HPDE6-E6E7 (cell line): Measurements from ENCODE around the gene ECPAS.
"Not testable (repeated sequence)": the region's sequence is repeated elsewhere in the genome, so short reads cannot be mapped to it uniquely, and the experiment has no call there.

Experiments
- DNase-seq: peaks from one replicate; pipeline ENCODE4 v3.0.0; 2011; ENCODE audit warnings: missing footprints; ENCODE audit errors: extremely low spot score

The ECPAS gene

GRCh38 chr9:111467778-111468367, 16.3 kb downstream of the ECPAS start:
- no peak for DNase-seq

- DNase-seq: no peak
These were observed 21.1 kb downstream of the ECPAS start for GRCh38 chr9:111463048-111463447.

GRCh38 chr9:111458139-111459009, 25.8 kb downstream of the ECPAS start:
- no peak for DNase-seq

DNA sequence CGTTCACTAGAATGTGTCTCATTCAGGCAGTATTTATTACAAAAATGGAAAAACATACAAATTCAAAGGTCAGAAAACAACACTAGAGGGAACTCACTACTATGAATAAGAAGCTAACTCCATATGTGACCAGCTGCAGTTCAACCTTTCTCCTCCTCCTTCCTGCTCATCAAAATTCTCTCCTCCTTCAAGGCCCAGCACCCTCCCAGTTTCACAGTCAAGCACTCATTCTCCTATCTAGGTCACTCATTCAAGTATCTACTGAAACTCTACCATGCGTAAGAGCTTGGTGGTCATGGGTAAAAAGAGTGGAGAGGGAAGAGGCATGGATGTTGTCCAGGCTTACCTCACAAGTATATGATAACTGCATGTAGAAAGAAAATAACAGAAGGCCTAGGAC, 27.7 kb downstream of the ECPAS start:
- DNase-seq: no peak

- DNase-seq: no peak
These were observed 28.5 kb downstream of the ECPAS start for GRCh38 chr9:111455638-111456037.

GRCh38 chr9:111454751-111455150, 29.4 kb downstream of the ECPAS start:
- no peak for DNase-seq

GRCh38 chr9:111451570-111451969, 32.6 kb downstream of the ECPAS start:
- DNase-seq: no peak

DNA sequence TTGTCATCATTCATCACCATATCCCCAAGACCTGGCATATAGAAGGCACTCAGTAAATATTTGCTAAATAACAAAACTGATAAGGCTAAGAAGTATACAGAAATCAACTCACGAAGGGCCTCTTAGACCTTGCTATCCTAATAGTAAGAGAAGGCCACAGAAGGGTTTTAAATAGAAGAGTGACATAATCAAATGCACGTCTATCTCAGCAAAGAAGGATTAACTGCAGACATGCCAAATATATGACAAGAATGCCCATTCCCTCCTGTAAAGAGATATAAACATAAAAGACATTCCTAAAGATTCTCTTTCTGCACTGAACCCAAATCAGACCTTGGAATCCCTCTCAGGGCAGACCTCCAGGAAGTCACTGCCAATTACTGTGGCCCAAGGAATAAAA, 34.1 kb downstream of the ECPAS start:
- no peak for DNase-seq

DNA sequence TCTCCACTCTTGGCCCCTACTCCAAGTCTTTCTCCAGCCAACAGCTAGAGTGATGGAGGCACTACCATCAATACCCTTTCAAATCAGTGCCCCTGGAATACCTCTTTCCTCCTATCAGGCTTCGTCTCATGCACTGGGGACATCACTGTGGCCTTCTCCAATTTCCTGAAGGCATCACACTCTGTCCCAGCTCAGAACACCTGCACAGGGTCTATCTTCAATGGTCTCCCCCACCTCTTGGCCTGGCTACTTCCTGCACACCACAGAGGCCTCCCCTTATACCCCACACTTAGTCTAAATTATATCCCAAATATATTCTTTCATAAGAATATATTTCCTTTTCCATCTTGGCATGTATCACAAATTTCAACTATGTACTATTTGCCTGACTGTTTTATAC, 34.5 kb downstream of the ECPAS start:
- DNase-seq: no peak

DNA sequence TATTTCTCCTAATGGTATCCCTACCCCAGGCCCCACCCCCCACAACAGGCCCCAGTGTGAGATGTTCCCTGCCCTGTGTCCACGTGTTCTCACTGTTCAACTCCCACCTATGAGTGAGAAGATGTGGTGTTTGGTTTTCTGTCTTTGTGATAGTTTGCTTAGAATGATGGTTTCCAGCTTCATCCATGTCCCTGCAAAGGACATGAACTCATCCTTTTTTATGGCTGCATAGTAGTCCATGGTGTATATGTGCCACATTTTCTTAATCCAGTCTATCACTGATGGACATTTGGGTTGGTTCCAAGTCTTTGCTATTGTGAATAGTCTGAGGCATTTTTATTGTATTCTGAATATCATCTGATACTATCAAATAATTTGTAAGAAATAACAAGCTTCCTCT, 38.4 kb downstream of the ECPAS start:
- DNase-seq: not testable (repeated sequence)

GRCh38 chr9:111443454-111443853, 40.7 kb downstream of the ECPAS start:
- DNase-seq: no peak

- DNase-seq: no peak
These were observed 41.7 kb downstream of the ECPAS start for GRCh38 chr9:111442360-111443027.

DNA sequence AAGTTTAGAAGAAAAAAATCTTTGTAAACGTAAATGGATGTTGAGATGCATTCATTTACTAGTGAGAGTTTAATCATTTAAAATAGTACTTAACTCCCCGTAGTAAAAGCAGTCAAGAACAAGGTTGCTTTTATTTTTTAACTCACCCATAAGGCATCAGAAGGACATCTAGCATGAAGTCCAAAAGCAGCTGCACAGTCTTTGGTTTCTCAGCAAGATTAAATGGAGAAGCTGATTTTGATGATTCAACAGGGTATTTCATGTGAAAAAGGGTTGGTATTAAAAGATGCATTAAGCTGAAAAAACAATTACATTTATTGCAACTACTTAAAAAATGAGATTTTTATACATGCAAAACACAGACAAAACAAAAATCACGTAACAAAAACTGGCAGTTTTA, 44.0 kb downstream of the ECPAS start:
- no peak for DNase-seq

- no peak for DNase-seq
These were observed 45.5 kb downstream of the ECPAS start for GRCh38 chr9:111438541-111439235.

DNA sequence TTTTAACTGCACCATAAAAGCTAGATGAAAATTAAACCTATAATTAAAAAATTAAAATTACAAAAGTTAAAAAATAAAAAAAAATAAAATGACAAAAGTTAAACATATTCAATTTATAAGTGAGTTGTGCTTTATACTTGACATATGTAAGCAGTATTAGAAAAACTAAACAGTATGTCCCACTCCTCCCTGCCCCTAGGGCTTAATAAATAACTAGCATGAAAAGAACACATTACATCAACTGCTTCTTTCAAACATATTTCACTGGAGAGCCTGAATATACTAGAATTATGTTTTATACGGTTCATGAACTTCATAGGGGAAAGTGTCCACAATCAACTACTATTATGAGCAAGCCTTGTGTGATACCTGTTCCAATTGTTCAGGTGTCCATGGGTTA, 47.6 kb downstream of the ECPAS start:
- no peak for DNase-seq

DNA sequence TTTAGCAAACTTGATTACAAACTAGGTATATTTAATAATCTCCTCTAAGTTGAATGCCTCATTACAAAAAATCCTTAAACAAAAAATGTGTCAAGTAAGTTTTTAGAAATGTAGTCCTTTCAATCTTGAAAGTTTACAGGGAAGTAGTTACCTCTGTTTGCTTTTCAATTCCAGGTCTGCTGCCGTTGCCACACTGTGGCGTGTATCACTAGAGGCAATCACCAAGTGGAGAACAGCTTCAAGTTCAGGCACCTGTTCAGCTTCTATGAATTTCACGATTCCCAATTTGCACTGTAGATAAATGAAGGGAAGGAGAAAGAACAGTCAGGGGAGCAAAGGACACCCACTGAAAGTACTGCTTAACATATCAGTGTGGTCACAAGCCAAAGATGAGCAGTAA, 51.1 kb downstream of the ECPAS start:
- no peak for DNase-seq

- DNase-seq: no peak
These were observed 52.5 kb downstream of the ECPAS start for GRCh38 chr9:111431684-111432083.

DNA sequence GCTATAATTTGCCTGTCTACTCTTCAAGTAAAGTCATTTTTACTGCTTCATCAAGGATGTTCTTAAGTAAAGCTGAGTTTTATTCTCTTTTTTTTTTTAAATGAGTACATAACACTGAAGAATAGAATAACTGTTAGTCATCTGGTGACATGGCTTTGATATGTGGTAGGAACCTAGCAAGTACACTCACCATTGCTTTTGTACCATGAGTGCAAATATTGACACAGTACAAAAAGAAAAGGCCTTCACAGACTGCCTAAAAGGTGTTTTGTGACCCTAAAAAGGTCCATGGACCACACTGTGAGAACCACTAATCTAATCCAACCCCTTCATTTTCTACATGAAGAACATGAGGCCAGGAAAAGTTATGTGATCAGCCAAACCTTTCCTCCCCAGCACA, 55.0 kb downstream of the ECPAS start:
- DNase-seq: no peak

GRCh38 chr9:111427186-111427585, 57.0 kb downstream of the ECPAS start:
- no peak for DNase-seq

GRCh38 chr9:111423389-111423788, 60.8 kb downstream of the ECPAS start:
- DNase-seq: no peak

DNA sequence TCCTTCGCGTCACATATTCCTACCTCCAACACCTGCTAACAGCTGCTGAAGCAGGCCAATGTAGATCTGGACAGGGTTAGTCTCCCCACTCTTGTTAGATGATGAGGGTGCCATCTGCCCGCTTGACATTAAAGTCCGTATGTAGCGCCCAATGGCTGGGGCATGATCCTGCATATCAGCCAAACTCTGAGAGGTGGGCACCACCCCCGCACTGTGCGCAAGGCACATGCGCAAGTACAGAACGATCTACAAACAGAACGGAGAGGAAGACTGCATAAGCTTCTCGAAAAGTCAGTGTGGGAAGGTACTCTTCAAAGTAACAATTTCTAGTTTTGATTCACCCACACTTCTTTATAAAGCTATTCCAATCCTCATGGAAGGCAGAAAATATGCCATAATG, 69.8 kb downstream of the ECPAS start:
- DNase-seq: no peak

DNA sequence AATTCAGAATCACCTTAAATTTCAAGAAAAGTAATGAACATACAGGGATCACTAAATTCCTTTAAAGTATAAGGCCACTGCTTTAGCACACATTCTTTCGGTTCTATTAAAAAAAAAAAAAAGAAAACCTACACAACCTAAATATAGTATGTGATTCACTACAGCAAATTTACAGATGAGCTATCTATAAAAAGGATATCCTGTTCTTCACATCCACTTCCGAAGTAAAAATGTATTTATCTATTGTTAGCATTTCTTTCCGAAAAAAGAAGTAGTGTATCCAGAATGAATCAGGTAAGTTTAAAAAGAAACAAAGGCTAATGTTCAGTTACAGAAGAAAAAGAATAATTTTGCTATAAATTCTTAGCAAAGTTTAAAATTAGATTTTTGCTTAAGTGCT, 70.2 kb downstream of the ECPAS start:
- no peak for DNase-seq
